Heart left ventricle (tissue), 16 donors: ENCODE data around the gene PPIE. TPM values are rescaled to one million over a fixed set of nuclear protein-coding genes. Genes with fewer than 3 reads are reported as not detected.

Experiments
- ATAC-seq, 4 donors: fragments of 200-7000 bp; cut with Tn5 transposase; one replicate each; pipeline ENCODE4 v1.9.1; 2020 to 2022; ENCODE audit warnings: moderate library complexity in 4 of 4, mild to moderate bottlenecking in 3 of 4, moderate number of reproducible peaks in 1 of 4
- DNase-seq, 5 donors: peaks; one replicate each; pipeline ENCODE4 v3.0.0-alpha.2; 2020
- H3K27ac ChIP-seq, 12 donors: fragments of 200-600 bp; sonication (generic) in 4 of 12; one replicate each; pipeline versions ENCODE4 v1.5.0 to v1.8.0; 2016 to 2022; ENCODE audit warnings: mild to moderate bottlenecking in 2 of 12
- H3K27me3 ChIP-seq, 9 donors: fragments of 200-600 bp; sonication (generic) in 2 of 9; one replicate each; pipeline versions ENCODE4 v1.5.1 to v1.8.0; 2016 to 2022; ENCODE audit warnings: mild to moderate bottlenecking in 3 of 9
- H3K36me3 ChIP-seq, 9 donors: fragments of 200-600 bp; sonication (generic) in 2 of 9; one replicate each; pipeline versions ENCODE4 v1.5.0 to v1.8.0; 2018 to 2022; ENCODE audit warnings: mild to moderate bottlenecking in 2 of 9
- H3K4me1 ChIP-seq, 12 donors: fragments of 200-600 bp; sonication (generic) in 4 of 12; one replicate each; pipeline versions ENCODE4 v1.5.0 to v1.8.0; 2016 to 2022; ENCODE audit warnings: mild to moderate bottlenecking in 3 of 12
- H3K4me3 ChIP-seq, 12 donors: fragments of 200-600 bp; sonication (generic) in 4 of 12; one replicate each; pipeline versions ENCODE4 v1.5.0 to v1.8.0; 2017 to 2022; ENCODE audit warnings: mild to moderate bottlenecking in 9 of 12, moderate library complexity in 4 of 12
- H3K9me3 ChIP-seq, 12 donors: fragments of 200-600 bp; sonication (generic) in 4 of 12; one replicate each; pipeline versions ENCODE4 v1.5.0 to v1.8.0; 2016 to 2022; ENCODE audit warnings: mild to moderate bottlenecking in 1 of 12
- CTCF ChIP-seq, 12 donors: fragments of 200-600 bp; sonication (generic) in 4 of 12; IDR thresholded peaks; one replicate each; pipeline versions ENCODE4 v1.5.0 to v1.8.0; 2018 to 2022; ENCODE audit warnings: antibody characterized with exemption in 12 of 12, mild to moderate bottlenecking in 5 of 12
- POLR2A ChIP-seq, 2 donors: fragments of 450-650 bp; IDR thresholded peaks; one replicate each; pipeline ENCODE4 v1.6.1; 2017; ENCODE audit warnings: antibody characterized with exemption in 2 of 2, mild to moderate bottlenecking in 2 of 2, moderate library complexity in 2 of 2
- WGBS, 4 donors: extraction: QIAGEN DNeasy Blood & Tissue Kit in 2 of 4; methylation state at CpG; one replicate each; pipeline versions ENCODE4 v1.1.5 to v1.1.7; 2013 to 2018; 5-methylcytosine and 5-hydroxymethylcytosine counted together
- intact Hi-C, 10 donors: fragments of 100-400 bp; cut with DNase I; formaldehyde crosslinking; loops; one replicate each; pipeline versions ENCODE4 v1.11.1 to v1.14.2; 2022
- polyA plus RNA-seq, 2 donors: library from polyadenylated mRNA; stranded (reverse); fragments of 200-250 nt; gene quantifications; one replicate each; pipeline ENCODE4 v1.2.3, GENCODE V29; 2013
- total RNA-seq, 9 donors: library from RNA; depleted of rRNA in 2 of 9; stranded (reverse); fragments of >200 nt in 2 of 9; fragmentation: NEBNext Ultra II Directional in 3 of 9; extraction: Animal tissue kit (Norgen Biotek cat#: 25700) in 3 of 9; gene quantifications; one replicate each; pipeline versions ENCODE4 v1.1.0 to v1.2.4, GENCODE V29; 2016 to 2023
- donor health status: ischemic (EF 13 %, LVEDD 7.1; RV severe dilation, severe dysfunction).
- donor health status: healthy with polysubstance abuse.
- donor health status: DM: no; HTN: yes; CAD: no.
- donor health status: DM: no; HTN: no; CAD: no.
- donor health status: ischemic (EF 25% LVEDD 6.9; RV normal size, moderate dysfunction).
- donor health status: ischemic (EF 25% LVEDD 5.7; RV mildly dilated, moderate dysfunction).
- donor health status: healthy.
- donor health status: DM: yes; HTN: yes; CAD: no.
- donor health status: ischemic (EF 35%, LVEDD 5.7; RV mildly dilated, moderate dysfunction).
- donor health status: nonischemic (EF 11% LVEDD 7.7; RV severe dilation, severe dysfunction).
- donor health status: DM: yes; HTN: yes; CAD: no.
- donor health status: PGD.
- donor health status: ischemic (EF 29% LVEDD 5.4; RV normal size, mild dysfunction).
- donor health status: nonischemic (EF 23%, LVEDD 6.1; RV moderate dilation, normal function).

The PPIE gene
- total and polyA plus RNA-seq, 11 donors: 22.2 to 45.3 (median 28.2) TPM

GRCh38 chr1:39690225-39690624, 48.5 kb upstream of the PPIE start:
- intact Hi-C loops: no loop called here
- H3K9me3 ChIP-seq: no peaks in the 10 kb centered on the region
- TF ChIP-seq POLR2A (IDR thresholded peaks at IDR 0.05) (no peak), CTCF (IDR thresholded peaks at IDR 0.05) (no peak)
- H3K4me3 ChIP-seq: no peak overlapping the region
- no peak overlapping the region for H3K27ac ChIP-seq
- no peaks in the 10 kb centered on the region for H3K36me3 ChIP-seq
- WGBS, 4 donors: 41 to 86% (median 65%) methylated on average over 2 of the region's 2 CpGs
- peaks cover 2 to 27% (median 16%) of the 10 kb centered on the region in 12 donors for H3K4me1 ChIP-seq
- DNase-seq (no peak), ATAC-seq (no peak)
- peaks cover 0 to 73% (median 26%) of the 10 kb centered on the region in 9 donors for H3K27me3 ChIP-seq

GRCh38 chr1:39690794-39691382, 47.8 kb upstream of the PPIE start:
- Histone ChIP-seq H3K27me3 (peaks cover 0 to 72% (median 26%) of the 10 kb centered on the region in 9 donors), H3K9me3 (no peaks in the 10 kb centered on the region), H3K4me1 (peaks cover 2 to 27% (median 16%) of the 10 kb centered on the region in 12 donors), H3K27ac (no peak overlapping the region), H3K4me3 (peak overlapping the region in 10 of 12 donors; percentile 22 to 57 (median 40)), H3K36me3 (no peaks in the 10 kb centered on the region)
- no peak for ATAC-seq
- TF ChIP-seq POLR2A (IDR thresholded peaks at IDR 0.05): no peak
- no peak for TF ChIP-seq CTCF (IDR thresholded peaks at IDR 0.05)
- DNase-seq: no peak
- intact Hi-C loops: no loop called here
- 13 to 25% (median 17%) methylated on average over 16 to 28 of the region's 28 CpGs for WGBS, 4 donors

GRCh38 chr1:39691383-39692151, 47.1 kb upstream of the PPIE start, which contains the start of gene HPCAL4:
TSS of gene HPCAL4 (minus strand) at chr1:39691433. CDS start at chr1:39684603, 6,830 bp downstream.
- Histone ChIP-seq H3K27ac (no peak within 1 kb of the TSS), H3K4me1 (peaks cover 2 to 27% (median 16%) of the 10 kb centered on the region in 12 donors), H3K36me3 (no peaks in the 10 kb centered on the region), H3K9me3 (no peaks in the 10 kb centered on the region), H3K27me3 (peaks cover 0 to 74% (median 26%) of the 10 kb centered on the region in 9 donors), H3K4me3 (peak within 1 kb of the TSS in 11 of 12 donors; percentile 15 to 57 (median 40))
- whole genome bisulfite sequencing, 4 donors: 1 to 3% (median 3%) methylated on average over 27 to 47 of the region's 47 CpGs
- ATAC-seq (peak; percentile 92 to 99 (median 98)), DNase-seq (peak; percentile 86 to 93 (median 90))
- intact Hi-C loops: no loop called here
- no peak for TF ChIP-seq POLR2A (IDR thresholded peaks at IDR 0.05)
- TF ChIP-seq CTCF (IDR thresholded peaks at IDR 0.05): no peak
